Measurements from ENCODE around the gene RCBTB1.
"Not testable (repeated sequence)": the region's sequence is repeated elsewhere in the genome, so short reads cannot be mapped to it uniquely, and the experiment has no call there.

Gene RCBTB1

DNA sequence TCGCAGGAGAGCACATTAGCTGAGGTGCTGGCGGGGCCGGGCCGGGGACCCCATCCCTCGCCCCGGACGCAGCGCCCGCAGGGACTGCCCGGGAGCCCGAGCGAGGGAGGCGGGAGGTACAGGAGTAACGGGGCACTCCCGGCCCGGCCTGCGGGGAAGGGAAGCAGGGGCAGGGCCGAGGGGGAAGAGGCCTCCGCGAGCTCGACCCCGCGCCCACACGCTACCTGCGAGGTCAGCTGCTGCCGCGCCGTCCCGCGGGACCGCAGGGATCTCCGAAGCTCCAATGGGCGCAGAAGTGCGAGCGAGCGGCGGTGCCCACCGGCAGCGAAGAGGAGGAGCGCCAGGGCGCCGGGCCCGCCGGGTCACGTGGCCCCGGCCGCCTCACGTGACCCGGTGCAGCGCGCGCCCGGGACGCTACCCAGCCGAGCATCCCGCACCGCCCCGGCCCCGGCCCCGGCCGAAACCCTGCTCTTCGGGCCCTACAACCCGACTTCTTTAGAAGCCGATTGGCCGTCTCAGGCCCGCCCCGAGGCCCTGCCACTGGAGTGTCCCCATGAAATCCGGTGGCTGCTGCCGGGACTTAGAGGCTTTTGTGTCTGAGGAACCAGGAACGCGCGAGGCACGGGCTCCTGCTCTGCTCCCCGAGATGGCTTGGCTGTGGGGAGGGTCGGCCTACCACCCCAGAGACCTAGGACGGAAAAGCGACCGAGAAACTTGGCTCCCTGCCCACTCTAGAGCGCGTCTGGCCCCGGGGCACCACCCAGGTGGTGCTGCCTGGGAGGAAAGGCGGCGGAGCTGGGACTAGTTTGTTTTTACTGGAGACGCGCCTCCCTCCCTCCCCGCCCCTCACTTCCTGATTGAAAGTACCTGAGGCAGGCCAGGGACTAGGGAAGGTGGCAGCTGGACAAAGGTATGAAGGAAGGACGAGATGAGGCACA lies at the start of gene RCBTB1:
TSS of gene RCBTB1 (minus strand) at position 339 of the 938 bp plus-strand sequence. CDS start 18,279 bp downstream, outside the sequence.
- H3K4me3 ChIP-seq, result peak within 1 kb of the TSS; percentile 57 to 94 (median 71)
- H3K27ac ChIP-seq, result peak within 1 kb of the TSS; percentile 39 to 89 (median 80)

GRCh38 chr13:49633710-49634109 lies 48.4 kb upstream of the RCBTB1 start:
- H3K27ac ChIP-seq, result no peak overlapping the region

GRCh38 chr13:49632156-49632555 lies 46.8 kb upstream of the RCBTB1 start:
- no peak overlapping the region for H3K4me3 ChIP-seq
- H3K27ac ChIP-seq, result no peak overlapping the region

More at GRCh38 chr13:49633710-49634109, 48.4 kb upstream of the RCBTB1 start:
- no peak overlapping the region for H3K4me3 ChIP-seq

GRCh38 chr13:49630580-49630979 lies 45.2 kb upstream of the RCBTB1 start:
- H3K4me3 ChIP-seq, result no peak overlapping the region
- H3K27ac ChIP-seq, result peak overlapping the region in 3 of 21 experiments; percentile 30 to 43 (median 33)

DNA sequence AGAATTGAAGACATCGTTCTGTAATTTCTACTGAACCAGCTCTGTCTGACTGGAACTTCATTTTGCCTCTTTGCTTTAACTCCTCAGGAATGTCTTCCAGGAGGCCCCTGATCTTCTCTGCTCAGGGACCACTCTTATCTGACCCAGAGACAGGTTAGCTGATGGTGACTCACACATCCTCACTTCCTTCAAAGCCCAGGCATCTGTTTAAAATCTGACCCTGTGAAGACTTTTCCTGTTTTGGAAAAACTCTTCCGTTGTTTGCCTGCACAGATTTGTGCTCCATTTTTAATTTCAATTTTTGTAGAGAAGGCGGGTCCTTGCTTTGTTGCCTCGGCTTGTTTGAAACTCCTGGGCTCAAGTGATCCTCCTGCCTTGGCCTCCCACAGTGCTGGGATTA lies 44.6 kb upstream of the RCBTB1 start:
- Histone ChIP-seq H3K4me3 (no peak overlapping the region), H3K27ac (peak overlapping the region in 5 of 21 experiments; percentile 29 to 43 (median 33))

DNA sequence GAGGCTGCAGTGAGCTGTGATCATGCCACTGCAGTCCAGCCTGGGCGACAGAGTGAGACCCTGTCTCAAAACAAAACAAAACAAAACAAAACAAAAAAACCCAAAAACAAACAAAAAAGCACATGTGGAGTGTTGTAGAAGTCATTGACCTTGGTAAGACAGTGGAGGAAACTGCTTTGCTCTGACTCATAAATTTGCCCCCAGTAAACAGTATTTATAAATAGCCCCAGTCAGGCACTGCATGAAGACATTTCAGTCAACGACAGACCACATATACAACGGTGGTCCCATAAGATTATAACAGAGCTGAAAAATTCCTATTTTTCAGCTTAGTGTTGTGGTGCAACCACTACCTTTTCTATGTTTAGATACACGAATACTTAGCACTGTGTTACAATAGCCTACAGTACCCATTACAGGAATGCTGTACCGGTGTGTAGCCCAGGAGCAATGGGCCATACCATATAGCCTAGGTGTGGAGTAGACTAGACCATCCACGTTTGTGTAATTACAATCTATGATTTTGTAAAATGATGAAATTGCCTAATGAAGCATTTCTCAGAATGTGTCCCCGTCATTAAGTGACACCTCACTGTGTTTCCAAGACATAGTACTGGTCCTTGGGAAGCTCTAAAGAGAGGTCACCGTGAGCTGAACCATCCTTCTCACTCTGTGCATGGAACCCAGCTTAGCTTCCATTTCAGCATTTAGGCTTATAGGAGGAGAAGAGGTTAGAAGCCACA lies 44.0 kb upstream of the RCBTB1 start:
- H3K27ac ChIP-seq, result peak overlapping the region in 11 of 21 experiments; percentile 28 to 82 (median 53)
- peak overlapping the region in 5 of 7 experiments; percentile 10 to 23 (median 18) for H3K4me3 ChIP-seq

GRCh38 chr13:49627831-49628652 lies 42.7 kb upstream of the RCBTB1 start, which contains the start of gene ARL11:
ARL11 (plus strand) TSS chr13:49628507; CDS start chr13:49630448, 1,941 bp downstream.
- Histone ChIP-seq H3K27ac (peak within 1 kb of the TSS in 14 of 21 experiments; percentile 4 to 82 (median 50)), H3K4me3 (peak within 1 kb of the TSS in 6 of 7 experiments; percentile 10 to 23 (median 16))

DNA sequence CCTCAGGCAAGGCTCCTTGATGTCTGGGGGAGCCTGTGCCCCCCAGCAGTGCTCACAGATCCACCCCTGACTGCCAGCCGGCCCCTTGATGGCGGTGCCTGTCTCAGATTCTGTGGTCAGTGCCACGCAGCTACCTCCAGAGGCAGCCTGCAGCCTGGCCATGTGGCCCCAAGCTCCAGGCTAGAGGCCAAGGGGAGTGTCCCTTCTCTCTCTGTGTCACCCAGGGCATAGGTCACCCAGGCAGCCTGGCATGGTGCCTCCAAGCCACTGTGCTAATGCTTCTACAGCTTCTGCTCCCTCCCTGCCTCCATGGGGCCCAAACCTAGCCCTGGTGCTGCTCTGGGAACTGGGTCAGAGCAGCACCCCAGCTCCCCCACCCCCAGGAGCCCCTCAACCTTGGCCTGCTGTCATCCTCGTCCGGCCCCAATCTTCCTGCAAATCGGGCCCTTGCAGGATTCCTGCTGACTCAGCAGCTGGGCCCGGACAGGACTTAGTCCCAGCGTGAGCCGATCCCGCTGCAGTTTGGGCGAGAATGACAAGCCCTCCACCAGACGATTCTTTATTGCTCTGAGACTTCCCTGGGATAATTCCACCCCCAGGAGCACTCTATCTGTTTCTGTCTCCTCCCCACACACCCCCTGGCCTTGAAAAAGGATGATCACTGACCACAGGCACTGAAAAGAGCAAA lies 40.2 kb upstream of the RCBTB1 start:
- peak overlapping the region in 3 of 21 experiments; percentile 39 to 46 (median 39) for H3K27ac ChIP-seq
- H3K4me3 ChIP-seq, result no peak overlapping the region

DNA sequence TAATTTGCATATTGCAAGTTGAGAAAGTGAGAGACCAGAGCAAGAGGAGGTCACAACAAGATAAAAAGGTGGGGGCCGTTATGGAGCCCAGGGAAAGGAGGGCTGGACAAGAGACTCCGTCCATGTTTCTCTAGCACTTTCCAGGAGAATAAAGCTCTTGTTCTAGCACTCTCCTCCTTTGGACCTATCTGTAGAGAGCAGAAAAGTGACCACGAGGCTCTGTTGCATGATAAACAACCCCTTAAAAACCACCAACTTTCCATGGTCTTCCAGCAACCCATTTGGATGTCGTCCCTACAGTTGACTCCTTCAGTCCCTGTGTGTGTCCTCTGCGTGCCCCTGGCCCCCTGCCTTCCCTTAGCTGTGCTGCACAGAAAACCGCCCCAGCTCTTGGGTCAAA lies 38.9 kb upstream of the RCBTB1 start:
- H3K4me3 ChIP-seq, result no peak overlapping the region
- no peak overlapping the region for H3K27ac ChIP-seq

- no peak overlapping the region for H3K27ac ChIP-seq
- no peak overlapping the region for H3K4me3 ChIP-seq
Observed at GRCh38 chr13:49622174-49622946, 37.0 kb upstream of the RCBTB1 start.

DNA sequence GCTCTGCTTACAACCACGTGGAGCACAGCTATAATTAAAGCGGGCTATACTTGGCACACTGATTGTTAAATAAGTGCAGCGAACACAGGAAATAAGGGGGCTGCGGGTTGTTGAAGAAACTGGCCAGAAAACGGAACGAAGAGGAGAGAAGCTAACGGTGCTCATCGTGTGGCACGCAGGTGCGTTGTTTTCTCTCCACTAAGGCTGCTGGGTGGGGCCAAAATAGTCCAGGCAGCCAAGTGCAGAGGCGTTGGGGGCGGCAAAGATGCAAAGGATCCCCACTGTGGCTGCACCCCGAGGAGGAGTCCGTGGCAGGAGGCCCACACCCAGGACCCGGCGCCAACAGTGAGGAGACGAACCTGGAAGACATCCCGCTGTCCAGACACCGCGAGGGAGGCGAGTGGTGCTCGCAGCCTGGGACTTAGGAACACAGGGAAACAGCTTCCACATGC lies 34.8 kb upstream of the RCBTB1 start:
- H3K4me3 ChIP-seq, result peak overlapping the region in 2 of 7 experiments; percentile 15 to 22
- H3K27ac ChIP-seq, result no peak overlapping the region

GRCh38 chr13:49616676-49617065 lies 31.3 kb upstream of the RCBTB1 start:
- Histone ChIP-seq H3K4me3 (no peak overlapping the region), H3K27ac (peak overlapping the region in 11 of 21 experiments; percentile 8 to 61 (median 39))

DNA sequence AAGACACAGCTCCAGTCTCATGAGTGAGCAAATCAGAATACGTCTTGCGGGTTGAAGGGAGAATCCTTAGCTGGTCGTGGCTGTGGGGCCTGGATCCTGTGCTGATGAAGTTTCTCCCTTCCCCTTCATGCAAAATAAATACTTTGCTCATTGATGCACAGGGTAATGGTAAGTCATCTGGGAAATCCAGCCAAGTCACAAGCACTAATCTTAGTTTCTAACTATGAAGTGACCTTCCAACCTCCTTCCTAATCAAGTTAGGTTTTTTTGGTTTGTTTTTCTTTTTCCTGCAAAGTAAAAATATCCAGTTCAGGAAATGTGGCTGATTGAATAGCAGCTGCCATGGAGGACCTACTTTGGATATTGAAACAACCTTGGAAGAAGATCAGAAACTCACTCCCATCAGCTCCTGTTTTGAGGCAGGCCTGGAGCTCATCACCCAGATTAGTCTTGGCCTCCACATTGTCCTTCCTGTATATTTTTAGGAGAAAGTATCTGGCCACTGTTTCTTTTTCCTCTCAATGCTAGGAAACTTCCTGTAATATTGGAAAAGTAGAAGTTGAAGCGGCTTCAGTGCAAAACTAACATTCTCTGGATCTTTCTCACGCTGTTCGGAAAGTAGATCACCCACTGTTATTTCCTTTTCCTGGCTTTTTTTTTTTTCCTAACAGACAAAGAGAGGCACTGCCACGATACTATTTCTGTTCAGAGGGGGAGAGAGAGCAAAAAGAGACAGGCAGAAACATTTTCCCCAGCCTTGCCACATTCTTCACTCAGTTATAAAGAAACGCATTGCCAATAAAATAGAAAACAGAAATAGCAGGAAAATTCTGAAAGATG lies 30.7 kb upstream of the RCBTB1 start:
- Histone ChIP-seq H3K4me3 (no peak overlapping the region), H3K27ac (peak overlapping the region in 9 of 21 experiments; percentile 8 to 54 (median 40))

DNA sequence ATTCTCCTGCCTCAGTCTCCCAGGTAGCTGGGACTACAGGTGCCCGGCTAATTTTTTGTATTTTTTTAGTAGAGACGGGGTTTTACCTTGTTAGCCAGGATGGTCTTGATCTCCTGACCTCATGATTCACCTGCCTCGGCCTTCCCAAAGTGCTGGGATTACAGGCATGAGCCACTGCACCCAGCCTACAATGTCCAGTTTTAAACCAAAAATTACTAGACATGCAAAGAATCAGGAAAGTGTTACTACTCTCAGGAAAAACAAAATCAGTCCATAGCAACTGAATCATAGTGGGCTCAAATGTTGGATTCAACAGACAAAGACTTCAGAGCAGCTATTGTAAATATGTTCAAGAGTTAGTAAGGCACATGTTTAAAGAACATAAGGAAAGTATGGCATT lies 26.7 kb upstream of the RCBTB1 start:
- H3K27ac ChIP-seq, H3K4me3 ChIP-seq: not testable (repeated sequence)

DNA sequence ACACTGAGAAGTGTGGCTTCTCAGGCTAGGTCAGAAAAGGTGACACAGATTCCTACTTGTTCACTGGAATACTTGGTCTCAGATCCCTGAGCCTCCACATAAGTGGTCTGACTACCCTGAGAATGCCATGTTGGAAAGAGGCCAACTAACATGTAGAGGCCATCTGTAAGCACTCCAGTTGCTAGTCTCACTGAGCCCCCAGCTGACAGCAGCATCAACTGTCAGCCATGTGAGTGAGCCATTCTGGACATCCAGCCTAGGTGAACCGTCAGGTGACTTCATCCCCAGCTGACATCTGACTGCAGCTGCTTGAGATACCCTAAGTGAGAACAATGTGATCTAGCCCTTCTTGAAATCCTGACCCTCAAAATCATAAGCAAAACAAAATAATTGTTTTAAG lies 24.8 kb upstream of the RCBTB1 start:
- H3K27ac ChIP-seq, result no peak overlapping the region
- no peak overlapping the region for H3K4me3 ChIP-seq

GRCh38 chr13:49608651-49609331 lies 23.4 kb upstream of the RCBTB1 start:
- Histone ChIP-seq H3K27ac (no peak overlapping the region), H3K4me3 (no peak overlapping the region)

DNA sequence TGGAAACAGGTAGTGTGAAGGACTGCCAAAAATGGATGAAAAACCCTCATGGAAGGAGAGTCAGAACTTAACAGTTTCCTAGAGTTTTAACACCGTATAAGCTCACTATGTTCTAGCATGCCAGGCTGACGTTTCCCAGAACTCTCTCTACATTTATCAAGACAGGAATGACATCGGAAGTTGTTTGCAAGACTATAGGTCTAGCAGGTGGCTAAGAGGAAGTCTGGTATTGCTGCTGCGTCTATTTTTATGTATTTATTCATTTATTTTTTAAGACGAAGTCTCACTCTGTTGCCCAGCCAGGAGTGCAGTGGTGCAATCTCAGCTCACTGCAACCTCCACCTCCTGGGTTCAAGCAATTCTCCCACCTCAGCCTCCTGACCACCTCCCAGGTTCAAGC lies 22.4 kb upstream of the RCBTB1 start:
- Histone ChIP-seq H3K27ac (no peak overlapping the region), H3K4me3 (no peak overlapping the region)

All from skin epidermis (tissue), 12 donors.